DOHH2 (cell line): Measurements from ENCODE around the gene CHCHD4.
A peak's percentile ranks its signal among the peaks of the same experiment; 100 is the strongest.

Experiments
- H3F3A ChIP-seq: fragments of 200-600 bp; sonication (generic), shearing (Covaris generic); 2 replicates; pipeline ENCODE4 v1.6.0; 2016; ENCODE audit warnings: antibody characterized with exemption, mild to moderate bottlenecking; ENCODE audit not compliant: control insufficient read depth, insufficient read depth
- H3K27ac ChIP-seq: fragments of 200-600 bp; sonication (generic); 2 replicates; pipeline ENCODE4 v1.5.1; 2014; ENCODE audit warnings: low read depth, mild to moderate bottlenecking, low read length, moderate library complexity
- H3K27me3 ChIP-seq: fragments of 200-600 bp; sonication (generic); 2 replicates; pipeline ENCODE4 v1.6.1; 2014; ENCODE audit warnings: mild to moderate bottlenecking, low read length, mixed read lengths; ENCODE audit not compliant: control insufficient read depth
- H3K36me3 ChIP-seq: fragments of 200-600 bp; sonication (generic); 2 replicates; pipeline ENCODE4 v1.6.1; 2014; ENCODE audit warnings: mild to moderate bottlenecking, low read length, moderate library complexity, mixed read lengths; ENCODE audit not compliant: control insufficient read depth
- H3K4me1 ChIP-seq: fragments of 200-600 bp; sonication (generic); 2 replicates; pipeline ENCODE4 v1.6.1; 2014; ENCODE audit warnings: mild to moderate bottlenecking, low read length, mixed read lengths; ENCODE audit not compliant: control insufficient read depth
- H3K4me2 ChIP-seq: fragments of 200-600 bp; sonication (generic); 2 replicates; pipeline ENCODE4 v1.6.0; 2014; ENCODE audit warnings: mild to moderate bottlenecking, low read length, moderate library complexity
- H3K4me3 ChIP-seq: fragments of 200-600 bp; sonication (generic); 2 replicates; pipeline ENCODE4 v1.5.1; 2014; ENCODE audit warnings: mild to moderate bottlenecking, low read length, mixed read lengths
- H3K79me2 ChIP-seq: fragments of 200-600 bp; sonication (generic); 2 replicates; pipeline ENCODE4 v1.6.1; 2014; ENCODE audit warnings: mild to moderate bottlenecking, low read length, mixed read lengths; ENCODE audit not compliant: control insufficient read depth
- H3K9me2 ChIP-seq: fragments of 200-600 bp; sonication (generic); replicated peaks from 2 replicates; pipeline ENCODE4 v1.6.1; 2014; ENCODE audit warnings: mild to moderate bottlenecking, low read length, mixed read lengths; ENCODE audit not compliant: control insufficient read depth
- H3K9me3 ChIP-seq: fragments of 200-600 bp; sonication (generic); 2 replicates; pipeline ENCODE4 v1.6.1; 2014; ENCODE audit warnings: antibody characterized with exemption, low read length, mixed read lengths; ENCODE audit not compliant: control insufficient read depth, insufficient read depth
- H4K20me1 ChIP-seq: fragments of 200-600 bp; sonication (generic); 2 replicates; pipeline ENCODE4 v1.6.0; 2014; ENCODE audit warnings: low read depth, mild to moderate bottlenecking, antibody characterized with exemption, low read length, moderate library complexity; ENCODE audit not compliant: control insufficient read depth, insufficient read depth
- EZH2phosphoT487 ChIP-seq: fragments of 200-600 bp; sonication (generic); IDR thresholded peaks from 2 replicates; pipeline ENCODE4 v1.6.1; 2017; ENCODE audit warnings: borderline replicate concordance, mild to moderate bottlenecking, antibody characterized with exemption, low read length, moderate library complexity, mixed read lengths
- TF ChIP-seq, protein P1 (sequence below): fragments of 200-600 bp; sonication (generic); IDR thresholded peaks from one replicate; pipeline ENCODE4 v1.5.1; 2014; ENCODE audit warnings: antibody characterized with exemption, mild to moderate bottlenecking, low read depth, low read length; ENCODE audit not compliant: poor library complexity, severe bottlenecking

Gene CHCHD4

GRCh38 chr3:14126017-14126886, 1.6 kb upstream of the CHCHD4 start:
- H3K27ac ChIP-seq: no peak overlapping the region
- H3K36me3 ChIP-seq: peaks cover 60% of the 10 kb centered on the region
- no peaks in the 10 kb centered on the region for H3K9me3 ChIP-seq
- peaks cover 37% of the 10 kb centered on the region for H3K4me1 ChIP-seq
- H3K79me2 ChIP-seq: peaks cover 72% of the 10 kb centered on the region
- H3F3A ChIP-seq: no peaks in the 10 kb centered on the region
- no peaks in the 10 kb centered on the region for H3K9me2 ChIP-seq
- H4K20me1 ChIP-seq: peaks cover 6% of the 10 kb centered on the region; the same call in 1 of the 2 replicates
- H3K27me3 ChIP-seq: no peaks in the 10 kb centered on the region
- H3K4me3 ChIP-seq: peak overlapping the region; percentile 96
- H3K4me2 ChIP-seq: peak overlapping the region; percentile 88
- TF ChIP-seq EZH2phosphoT487: no peak
- TF ChIP-seq, protein P1, sequence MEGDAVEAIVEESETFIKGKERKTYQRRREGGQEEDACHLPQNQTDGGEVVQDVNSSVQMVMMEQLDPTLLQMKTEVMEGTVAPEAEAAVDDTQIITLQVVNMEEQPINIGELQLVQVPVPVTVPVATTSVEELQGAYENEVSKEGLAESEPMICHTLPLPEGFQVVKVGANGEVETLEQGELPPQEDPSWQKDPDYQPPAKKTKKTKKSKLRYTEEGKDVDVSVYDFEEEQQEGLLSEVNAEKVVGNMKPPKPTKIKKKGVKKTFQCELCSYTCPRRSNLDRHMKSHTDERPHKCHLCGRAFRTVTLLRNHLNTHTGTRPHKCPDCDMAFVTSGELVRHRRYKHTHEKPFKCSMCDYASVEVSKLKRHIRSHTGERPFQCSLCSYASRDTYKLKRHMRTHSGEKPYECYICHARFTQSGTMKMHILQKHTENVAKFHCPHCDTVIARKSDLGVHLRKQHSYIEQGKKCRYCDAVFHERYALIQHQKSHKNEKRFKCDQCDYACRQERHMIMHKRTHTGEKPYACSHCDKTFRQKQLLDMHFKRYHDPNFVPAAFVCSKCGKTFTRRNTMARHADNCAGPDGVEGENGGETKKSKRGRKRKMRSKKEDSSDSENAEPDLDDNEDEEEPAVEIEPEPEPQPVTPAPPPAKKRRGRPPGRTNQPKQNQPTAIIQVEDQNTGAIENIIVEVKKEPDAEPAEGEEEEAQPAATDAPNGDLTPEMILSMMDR: no peak

GRCh38 chr3:14125193-14126016, 735 bp upstream of the CHCHD4 start:
- peak overlapping the region; percentile 88 for H3K4me2 ChIP-seq
- no peaks in the 10 kb centered on the region for H3F3A ChIP-seq
- no peaks in the 10 kb centered on the region for H3K9me3 ChIP-seq
- peak overlapping the region; percentile 96 for H3K4me3 ChIP-seq
- H3K36me3 ChIP-seq: peaks cover 57% of the 10 kb centered on the region
- TF ChIP-seq EZH2phosphoT487: no peak
- TF ChIP-seq, protein P1: no peak
- no peak overlapping the region for H3K27ac ChIP-seq
- no peaks in the 10 kb centered on the region for H3K9me2 ChIP-seq
- no peaks in the 10 kb centered on the region for H3K27me3 ChIP-seq
- peaks cover 81% of the 10 kb centered on the region for H3K79me2 ChIP-seq
- H3K4me1 ChIP-seq: peaks cover 38% of the 10 kb centered on the region
- peaks cover 6% of the 10 kb centered on the region; the same call in 1 of the 2 replicates for H4K20me1 ChIP-seq

GRCh38 chr3:14124223-14124614, 451 bp downstream of the CHCHD4 start:
- Histone ChIP-seq H3K4me3 (peak overlapping the region; percentile 96), H3K4me1 (peaks cover 38% of the 10 kb centered on the region), H3K27me3 (no peaks in the 10 kb centered on the region), H3K4me2 (peak overlapping the region; percentile 88), H3F3A (no peaks in the 10 kb centered on the region), H3K36me3 (peaks cover 61% of the 10 kb centered on the region), H3K9me3 (no peaks in the 10 kb centered on the region), H3K79me2 (peaks cover 93% of the 10 kb centered on the region), H3K9me2 (no peaks in the 10 kb centered on the region), H3K27ac (peak overlapping the region; percentile 67), H4K20me1 (peaks cover 6% of the 10 kb centered on the region; the same call in 1 of the 2 replicates)
- no peak for TF ChIP-seq EZH2phosphoT487
